HG03565 (cell line): ENCODE results near the gene CCSER2.

ENCODE experiments used
- ATAC-seq: cut with Tn5 transposase; IDR thresholded peaks from one replicate; pipeline ENCODE4 v1.9.1; 2021; ENCODE audit warnings: mild to moderate bottlenecking, moderate library complexity; ENCODE audit not compliant: unreplicated experiment

Gene CCSER2

GRCh38 chr10:84542522-84543490 is 214.4 kb downstream of the CCSER2 start:
- ATAC-seq = no peak

DNA sequence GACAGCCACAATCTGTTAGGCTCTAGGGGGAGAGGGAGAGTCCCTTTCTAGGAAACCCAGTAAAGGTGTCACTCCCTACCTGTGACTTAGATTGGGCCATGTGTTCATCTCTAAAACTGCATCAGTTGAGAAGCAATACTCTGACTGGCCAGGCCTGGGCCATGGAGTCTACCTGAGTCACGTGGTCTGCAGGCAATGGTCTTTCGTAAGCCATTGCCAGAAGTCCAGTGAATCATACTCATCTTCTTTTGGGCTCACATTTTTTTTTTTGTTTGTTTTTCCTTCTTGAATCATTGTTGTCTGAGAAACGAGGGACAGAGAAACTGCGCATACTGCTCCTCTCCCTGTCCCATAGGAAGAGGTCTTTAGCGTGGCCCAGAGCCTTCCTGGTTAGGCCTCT is 215.6 kb downstream of the CCSER2 start:
- no peak for ATAC-seq

- ATAC-seq = no peak
Observed at GRCh38 chr10:84545651-84546050, 217.3 kb downstream of the CCSER2 start.

DNA sequence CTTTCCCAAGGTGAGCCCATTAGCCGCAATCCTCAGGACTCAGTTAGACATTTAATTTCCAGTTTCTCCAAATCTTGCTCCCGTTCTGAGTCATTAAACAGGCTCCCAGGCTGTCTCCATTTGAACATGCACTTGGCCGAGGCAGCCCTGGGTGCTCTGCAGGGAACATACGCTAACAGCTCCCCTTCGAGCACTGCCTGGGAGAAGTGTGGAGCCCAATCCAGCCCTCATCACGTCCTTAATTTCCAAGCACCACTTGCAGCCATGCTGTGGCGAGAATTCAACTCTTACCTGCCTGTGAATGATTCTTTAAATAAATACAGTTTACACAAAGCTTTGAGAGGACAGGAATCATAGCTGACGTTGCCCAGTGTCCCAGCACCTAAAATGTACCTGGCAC is 218.2 kb downstream of the CCSER2 start:
- no peak for ATAC-seq

DNA sequence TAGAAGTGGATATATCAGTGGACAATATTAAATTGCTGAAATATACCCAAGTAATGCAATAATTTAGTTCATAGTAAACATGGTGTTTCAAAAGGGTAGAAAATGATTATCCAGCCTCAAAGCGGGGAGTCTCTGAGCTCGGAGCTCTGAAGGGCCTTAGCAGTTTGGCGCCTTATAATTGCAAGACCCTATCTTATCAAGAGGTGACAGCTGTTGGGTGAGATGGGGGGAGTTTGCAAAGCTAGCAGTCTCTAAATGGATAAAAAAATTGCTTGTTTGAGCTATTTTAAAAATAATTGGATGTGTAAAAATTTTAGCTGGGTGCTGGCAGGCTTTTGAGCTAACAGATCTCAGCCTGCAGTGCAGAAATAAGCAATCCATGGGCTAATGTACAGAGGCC is 219.2 kb downstream of the CCSER2 start:
- ATAC-seq = no peak

DNA sequence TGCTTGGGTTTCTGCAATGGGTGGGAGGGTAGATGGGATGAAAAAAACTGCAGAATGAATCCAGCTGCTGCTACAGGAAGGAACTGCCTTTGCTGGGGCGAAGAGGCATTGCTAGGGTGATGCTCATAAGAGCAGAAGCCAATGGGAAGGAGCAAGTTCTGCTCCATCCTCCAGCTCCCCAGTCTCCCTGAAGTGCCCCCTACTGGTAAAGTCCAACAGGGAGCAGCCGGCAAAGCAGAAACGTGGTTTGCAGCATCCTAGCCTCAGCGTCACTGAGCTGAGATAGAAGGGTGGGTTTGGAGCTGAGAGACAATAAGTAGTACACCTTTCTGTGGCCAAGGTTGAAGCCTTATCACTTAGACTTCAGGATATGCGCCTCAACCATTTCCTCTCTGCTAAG is 220.5 kb downstream of the CCSER2 start:
- ATAC-seq = no peak

DNA sequence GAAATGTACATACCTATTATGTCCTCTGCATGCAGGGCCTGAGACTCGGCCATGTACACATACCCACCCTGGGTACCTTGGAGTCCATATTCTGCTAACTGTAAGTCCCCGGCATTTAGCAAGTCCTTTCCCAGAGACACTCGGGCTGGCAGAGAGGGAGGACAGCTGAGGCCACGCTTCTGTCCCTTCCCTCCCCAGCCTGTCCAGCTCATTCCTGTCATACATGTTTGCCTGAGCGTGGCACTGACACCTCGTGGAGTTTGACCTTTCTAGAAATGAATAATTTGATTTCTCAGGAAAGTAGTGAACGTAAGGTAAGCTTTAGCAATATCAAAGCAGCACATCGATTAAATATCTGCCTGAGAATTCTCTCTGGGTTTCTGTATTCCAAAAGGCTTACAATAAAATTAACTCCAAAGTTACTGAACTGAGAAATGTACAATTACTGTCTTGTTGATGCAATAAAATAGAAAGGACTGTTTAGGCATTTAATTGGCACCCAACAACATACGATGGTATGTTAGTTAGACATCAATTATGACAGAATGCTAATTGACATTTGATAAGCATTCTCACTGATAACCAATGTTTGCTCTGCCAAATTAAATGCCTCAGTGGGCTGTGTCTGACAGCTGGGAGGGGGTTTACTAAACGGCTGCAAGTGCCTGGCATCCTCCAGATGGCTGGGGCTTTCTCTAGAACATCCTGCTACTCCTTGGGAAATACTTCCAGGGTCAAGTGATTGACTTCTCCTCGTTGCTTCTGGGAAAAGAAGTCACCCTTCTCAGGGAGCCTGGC is 221.2 kb downstream of the CCSER2 start:
- ATAC-seq = no peak

DNA sequence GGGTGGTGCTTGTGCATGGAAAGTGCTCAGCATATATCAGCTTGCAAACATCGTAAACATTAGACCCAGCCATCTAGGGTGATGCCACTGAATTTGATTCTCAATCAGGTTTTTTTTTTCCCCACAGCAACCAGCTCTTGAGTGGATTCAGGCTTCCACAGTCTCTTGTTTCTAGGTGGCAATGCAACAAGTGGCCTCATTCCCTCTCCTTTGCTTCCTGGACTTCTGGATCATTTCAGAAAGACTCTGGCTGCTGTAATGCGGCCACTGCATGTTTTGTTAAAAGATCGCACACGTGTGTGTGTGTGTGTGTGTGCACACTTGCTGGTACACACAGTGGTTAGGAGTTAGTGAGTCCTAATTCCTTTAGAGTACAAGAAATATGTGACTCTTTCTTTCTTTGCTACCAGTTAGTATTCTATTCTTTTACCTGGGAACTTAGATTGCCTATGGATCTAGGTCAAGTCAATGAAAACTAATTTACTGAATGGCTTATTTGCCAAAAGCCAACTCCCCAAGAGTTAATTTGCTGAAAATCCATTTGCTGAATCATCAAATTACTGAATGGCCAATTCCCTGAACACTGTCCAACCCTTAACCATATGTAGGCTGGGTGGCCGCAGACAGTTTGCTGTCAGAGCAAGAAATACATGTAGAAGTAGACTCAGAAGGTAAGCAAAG is 222.5 kb downstream of the CCSER2 start:
- ATAC-seq = no peak

DNA sequence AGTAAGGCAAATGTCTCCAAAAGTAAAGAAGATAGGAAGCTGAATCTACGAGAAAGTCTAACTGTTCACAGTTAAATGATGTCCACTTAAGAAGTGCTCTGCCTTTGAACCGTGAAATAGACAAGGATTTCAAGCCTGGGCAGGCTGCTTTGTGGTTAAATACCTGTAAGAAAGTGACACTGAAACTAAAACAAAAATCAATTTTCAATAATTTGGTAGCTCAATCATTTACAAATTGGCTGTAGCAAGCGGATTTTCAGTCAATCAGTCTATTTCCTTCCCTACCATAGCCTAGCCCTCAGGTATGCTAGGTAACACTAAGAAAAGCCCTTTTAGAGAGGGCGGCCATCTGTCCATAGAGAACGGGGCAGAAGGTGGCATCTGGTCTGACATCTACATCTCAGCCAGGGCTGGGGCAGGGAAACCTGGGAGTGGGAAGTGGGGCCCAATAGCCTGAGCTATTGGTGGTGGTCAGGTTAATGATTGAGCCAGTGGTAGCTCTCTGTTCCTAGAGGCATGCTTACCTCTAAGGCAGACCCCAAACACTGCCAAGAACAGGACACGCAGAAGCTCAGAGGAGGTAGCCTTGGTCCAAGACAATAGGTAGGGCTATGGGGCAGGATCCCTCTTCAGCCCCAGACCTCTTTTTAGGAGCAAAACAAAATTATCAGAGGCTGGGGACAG is 223.2 kb downstream of the CCSER2 start:
- ATAC-seq = no peak

GRCh38 chr10:84552478-84552877 is 224.1 kb downstream of the CCSER2 start:
- no peak for ATAC-seq

- no peak for ATAC-seq
Observed at GRCh38 chr10:84562592-84562991, 234.2 kb downstream of the CCSER2 start.

DNA sequence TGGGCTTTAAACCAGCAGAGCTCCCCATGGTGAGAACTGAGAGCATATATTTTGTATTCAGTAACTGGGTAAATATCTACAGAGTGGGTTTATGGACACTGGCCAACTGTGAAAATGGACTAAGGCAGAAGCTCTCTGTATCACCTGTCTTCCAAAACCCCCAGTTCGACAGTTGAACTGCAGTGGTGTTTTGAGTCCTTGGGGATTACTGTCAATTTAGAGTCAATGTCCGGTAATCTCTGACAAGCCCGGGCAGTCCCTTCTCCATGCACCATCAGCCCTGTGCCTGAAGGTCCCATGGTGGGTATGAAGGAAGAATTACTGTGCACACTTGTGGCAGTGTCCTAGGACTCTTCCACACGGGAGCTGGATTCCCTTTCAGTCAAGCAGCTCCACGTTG is 235.0 kb downstream of the CCSER2 start:
- ATAC-seq = peak; percentile 78

DNA sequence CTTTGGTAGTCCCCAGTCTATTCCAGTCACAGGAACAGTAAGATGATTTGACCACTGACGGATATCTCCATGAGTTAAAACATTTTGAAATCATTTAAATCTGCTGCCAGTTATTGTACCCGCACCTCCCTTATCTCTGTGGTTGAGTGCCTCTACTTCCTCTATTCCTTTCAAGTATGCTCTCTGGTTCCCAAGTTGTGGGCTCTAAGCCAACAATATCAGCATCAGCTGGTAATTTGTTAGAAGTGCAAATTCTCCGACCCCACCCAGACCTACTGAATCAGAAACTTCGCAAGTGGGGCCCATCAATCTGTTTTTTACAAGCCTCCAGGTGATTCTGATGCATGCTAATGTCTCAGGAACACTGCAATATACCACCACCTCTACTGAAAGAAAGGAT is 235.5 kb downstream of the CCSER2 start:
- ATAC-seq = peak; percentile 35

DNA sequence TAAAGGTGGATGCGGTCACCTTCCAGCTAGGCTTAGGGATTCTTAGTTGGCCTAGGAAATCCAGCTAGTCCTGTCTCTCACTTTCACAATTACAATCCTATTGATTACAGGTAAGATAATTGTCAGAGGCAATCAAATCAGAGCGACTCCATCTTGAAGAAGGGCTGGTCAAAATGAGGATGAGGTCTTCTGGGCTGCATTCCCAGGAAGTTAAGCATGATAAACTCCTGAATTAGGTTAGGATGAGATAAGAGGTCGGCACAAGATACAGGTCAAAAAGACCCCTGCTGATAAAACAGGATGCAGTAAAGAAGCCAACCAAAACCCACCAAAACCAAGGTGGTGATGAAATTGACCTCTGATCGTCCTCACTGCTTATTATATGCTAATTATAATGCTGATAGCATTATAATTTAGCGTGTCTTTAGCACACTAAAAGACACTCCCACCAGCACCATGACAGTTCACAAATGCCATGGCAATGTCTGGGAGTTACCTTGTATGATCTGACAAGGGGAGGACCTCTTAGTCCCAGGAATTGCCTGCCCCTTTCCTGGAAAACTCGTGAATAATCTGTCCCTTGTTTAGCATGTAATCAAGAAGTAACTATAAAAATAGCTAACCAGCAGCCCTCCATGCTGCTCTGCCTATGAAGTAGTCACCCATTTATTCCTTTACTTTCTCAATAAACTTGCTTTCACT is 237.6 kb downstream of the CCSER2 start:
- no peak for ATAC-seq

DNA sequence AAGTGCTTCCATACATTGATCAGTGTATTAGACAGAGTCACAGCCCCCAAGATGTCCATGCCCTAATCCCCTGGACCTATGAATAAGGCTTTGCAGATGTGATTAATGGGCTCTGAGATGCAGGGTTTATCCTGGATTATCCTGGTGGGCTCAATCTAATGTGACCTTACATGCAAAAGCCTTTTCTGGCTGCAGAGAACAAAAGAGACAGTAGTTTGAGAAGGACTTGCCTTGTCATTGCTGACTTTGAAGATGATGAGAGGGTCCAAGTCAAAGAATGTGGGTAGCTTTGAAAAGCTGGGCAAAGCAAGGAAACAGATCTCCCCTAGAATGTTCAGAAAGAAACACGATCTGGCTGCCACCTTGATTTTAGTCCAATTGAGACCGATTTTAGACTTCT is 238.7 kb downstream of the CCSER2 start:
- ATAC-seq = no peak
